HG03575 (cell line): ENCODE measurements around the gene HUS1B.

Source experiments
- ATAC-seq: cut with Tn5 transposase; IDR thresholded peaks from one replicate; pipeline ENCODE4 v1.9.1; 2021; ENCODE audit not compliant: unreplicated experiment, insufficient number of reproducible peaks, low FRiP score; ENCODE audit errors: extremely low read depth

HUS1B gene

GRCh38 chr6:635233-635632 lies 21.7 kb downstream of the HUS1B start:
- ATAC-seq, result no peak

- ATAC-seq, result no peak
Observed at GRCh38 chr6:633611-634010, 23.3 kb downstream of the HUS1B start.

- no peak for ATAC-seq
Observed at GRCh38 chr6:628766-629165, 28.1 kb downstream of the HUS1B start.

GRCh38 chr6:626236-626635 lies 30.7 kb downstream of the HUS1B start:
- no peak for ATAC-seq

GRCh38 chr6:624979-625378 lies 31.9 kb downstream of the HUS1B start:
- no peak for ATAC-seq

GRCh38 chr6:622462-622861 lies 34.4 kb downstream of the HUS1B start:
- ATAC-seq, result no peak

- no peak for ATAC-seq
Observed at GRCh38 chr6:621931-622330, 35.0 kb downstream of the HUS1B start.

- no peak for ATAC-seq
Observed at GRCh38 chr6:620950-621349, 36.0 kb downstream of the HUS1B start.

- ATAC-seq, result no peak
Observed at GRCh38 chr6:620166-620565, 36.7 kb downstream of the HUS1B start.

- ATAC-seq, result no peak
Observed at GRCh38 chr6:617456-618100, 39.3 kb downstream of the HUS1B start.

GRCh38 chr6:613981-614380 lies 42.9 kb downstream of the HUS1B start:
- no peak for ATAC-seq

- no peak for ATAC-seq
Observed at GRCh38 chr6:611928-612327, 45.0 kb downstream of the HUS1B start.

- ATAC-seq, result no peak
Observed at GRCh38 chr6:610882-611281, 46.0 kb downstream of the HUS1B start.

GRCh38 chr6:609905-610304 lies 47.0 kb downstream of the HUS1B start:
- no peak for ATAC-seq

GRCh38 chr6:606829-607379 lies 50.0 kb downstream of the HUS1B start:
- no peak for ATAC-seq
